HG02759 (cell line): ENCODE measurements around the gene FAT1.

Experiments used
- ATAC-seq: cut with Tn5 transposase; IDR thresholded peaks from one replicate; pipeline ENCODE4 v1.9.1; 2021; ENCODE audit warnings: mild to moderate bottlenecking, moderate library complexity; ENCODE audit not compliant: unreplicated experiment

Gene FAT1

GRCh38 chr4:186724864-186725468 lies 1.3 kb upstream of the FAT1 start:
- ATAC-seq, result no peak

GRCh38 chr4:186724058-186724863 lies 605 bp upstream of the FAT1 start:
- ATAC-seq, result no peak

GRCh38 chr4:186722796-186723291 lies 812 bp downstream of the FAT1 start:
- ATAC-seq, result no peak

GRCh38 chr4:186719925-186720694 lies 3.5 kb downstream of the FAT1 start:
- no peak for ATAC-seq

- ATAC-seq, result no peak
Observed at GRCh38 chr4:186717556-186717955, 6.1 kb downstream of the FAT1 start.

GRCh38 chr4:186715077-186715476 lies 8.6 kb downstream of the FAT1 start:
- ATAC-seq, result no peak

- ATAC-seq, result no peak
Observed at GRCh38 chr4:186714006-186714675, 9.5 kb downstream of the FAT1 start.

GRCh38 chr4:186712690-186713089 lies 11.0 kb downstream of the FAT1 start:
- no peak for ATAC-seq

GRCh38 chr4:186710521-186711119 lies 13.0 kb downstream of the FAT1 start:
- ATAC-seq, result no peak

- no peak for ATAC-seq
Observed at GRCh38 chr4:186709517-186709916, 14.1 kb downstream of the FAT1 start.

GRCh38 chr4:186708554-186708953 lies 15.1 kb downstream of the FAT1 start:
- no peak for ATAC-seq

GRCh38 chr4:186707996-186708395 lies 15.7 kb downstream of the FAT1 start:
- no peak for ATAC-seq

- no peak for ATAC-seq
Observed at GRCh38 chr4:186707574-186707973, 16.1 kb downstream of the FAT1 start.

GRCh38 chr4:186704057-186704456 lies 19.6 kb downstream of the FAT1 start:
- ATAC-seq, result no peak

- no peak for ATAC-seq
Observed at GRCh38 chr4:186703510-186703909, 20.1 kb downstream of the FAT1 start.

GRCh38 chr4:186702940-186703339 lies 20.7 kb downstream of the FAT1 start:
- ATAC-seq, result no peak

GRCh38 chr4:186702297-186702696 lies 21.4 kb downstream of the FAT1 start:
- no peak for ATAC-seq

- ATAC-seq, result no peak
Observed at GRCh38 chr4:186701788-186702187, 21.9 kb downstream of the FAT1 start.

- no peak for ATAC-seq
Observed at GRCh38 chr4:186701273-186701672, 22.4 kb downstream of the FAT1 start.

- ATAC-seq, result no peak
Observed at GRCh38 chr4:186700746-186701145, 22.9 kb downstream of the FAT1 start.
